ENCODE data around the gene ONECUT1.

The ONECUT1 gene

DNA sequence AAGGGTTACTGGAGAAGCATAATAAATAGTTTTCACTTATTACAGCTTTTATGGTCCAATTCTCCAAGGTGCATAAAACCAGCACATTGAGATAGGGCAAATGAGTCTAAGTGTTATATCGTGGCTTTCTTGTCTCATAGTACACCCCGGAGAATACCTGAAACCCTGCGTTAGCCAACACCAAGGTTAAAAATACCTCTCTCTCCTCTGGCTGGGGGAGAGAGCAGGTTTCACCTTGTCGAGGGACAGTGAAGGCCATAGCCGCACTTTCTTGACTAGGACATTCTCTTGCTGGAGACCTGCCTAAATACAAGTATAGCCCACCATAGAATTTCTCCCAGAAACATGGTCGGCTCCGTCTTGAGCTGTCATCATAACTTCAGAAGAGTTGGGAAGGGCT is 59.5 kb downstream of the ONECUT1 start:
- DNase-seq = no peak

DNA sequence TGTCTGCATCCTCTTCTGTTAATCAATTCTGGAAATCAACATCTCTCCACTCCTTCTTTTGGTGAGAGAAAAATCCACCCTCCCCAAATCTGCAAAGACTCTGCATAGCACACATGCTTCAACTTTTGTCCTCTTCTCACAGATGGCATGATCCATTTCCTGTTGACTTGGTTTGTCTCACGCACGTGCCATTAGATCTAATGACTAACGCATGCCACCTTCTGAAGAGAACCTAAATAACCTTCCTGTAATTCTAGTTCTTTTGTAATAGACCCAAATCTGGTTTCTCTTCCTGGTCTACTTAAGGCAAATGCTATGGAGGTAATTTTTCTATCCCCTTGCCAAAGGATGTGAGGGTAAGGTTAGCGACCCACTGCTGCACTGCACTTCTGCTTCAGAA is 60.0 kb downstream of the ONECUT1 start:
- DNase-seq = peak; percentile 29

DNA sequence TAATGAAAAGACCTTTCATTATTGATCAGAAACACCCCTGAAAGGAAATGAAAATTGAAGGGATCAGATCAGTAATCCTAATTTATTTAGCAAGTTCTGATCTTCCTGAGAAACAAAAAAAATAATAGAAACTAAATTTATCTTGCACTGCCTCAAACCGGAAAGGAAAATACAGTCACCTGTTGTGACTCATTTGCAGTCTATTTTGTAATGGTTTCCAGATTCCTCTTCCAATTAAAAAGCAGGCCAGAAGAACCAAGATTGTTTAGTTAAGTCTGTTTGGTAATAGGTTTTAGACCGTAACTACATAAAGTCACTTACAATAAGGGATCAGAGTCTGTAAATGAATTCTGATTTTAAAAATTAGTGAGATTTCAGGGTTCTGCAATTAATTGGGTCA is 61.2 kb downstream of the ONECUT1 start:
- no peak for DNase-seq

DNA sequence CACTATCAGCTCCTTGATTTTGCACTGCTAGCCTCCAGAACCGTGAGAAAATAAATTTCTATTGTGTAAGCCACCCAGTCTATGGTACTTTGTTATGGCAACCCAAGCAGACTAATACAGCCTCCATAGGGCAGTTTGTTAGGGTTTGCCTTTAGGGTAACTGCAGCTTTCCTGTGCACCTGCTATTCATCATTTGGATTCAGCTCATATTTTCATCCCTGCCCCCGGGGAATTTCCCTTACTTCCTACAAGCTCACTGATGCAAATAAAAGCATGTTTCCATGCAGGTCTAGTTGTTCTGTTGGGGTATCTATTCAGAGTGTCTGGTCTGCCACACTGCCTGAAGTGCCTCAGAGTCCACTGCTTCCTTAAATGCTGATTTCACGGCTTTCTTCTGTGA is 62.3 kb downstream of the ONECUT1 start:
- no peak for DNase-seq

DNA sequence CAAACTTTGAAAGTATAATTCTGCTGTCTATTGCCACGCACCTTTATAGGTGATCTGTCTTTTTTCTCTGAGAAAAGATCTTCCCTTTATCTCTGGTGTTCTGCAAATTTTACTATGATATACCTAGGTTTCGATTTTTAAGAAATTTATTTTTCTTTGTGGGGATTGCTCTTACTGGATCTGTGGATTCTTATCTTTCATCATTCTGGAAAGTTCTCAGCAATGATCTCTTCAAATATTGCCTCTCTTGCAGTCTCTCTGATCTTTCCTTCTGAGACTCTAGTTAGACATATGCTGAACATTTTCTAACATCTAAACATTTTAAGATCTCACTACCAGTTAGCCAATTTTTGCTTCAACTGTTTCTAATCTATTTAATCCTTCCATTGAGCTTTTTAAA is 63.9 kb downstream of the ONECUT1 start:
- no peak for DNase-seq

DNA sequence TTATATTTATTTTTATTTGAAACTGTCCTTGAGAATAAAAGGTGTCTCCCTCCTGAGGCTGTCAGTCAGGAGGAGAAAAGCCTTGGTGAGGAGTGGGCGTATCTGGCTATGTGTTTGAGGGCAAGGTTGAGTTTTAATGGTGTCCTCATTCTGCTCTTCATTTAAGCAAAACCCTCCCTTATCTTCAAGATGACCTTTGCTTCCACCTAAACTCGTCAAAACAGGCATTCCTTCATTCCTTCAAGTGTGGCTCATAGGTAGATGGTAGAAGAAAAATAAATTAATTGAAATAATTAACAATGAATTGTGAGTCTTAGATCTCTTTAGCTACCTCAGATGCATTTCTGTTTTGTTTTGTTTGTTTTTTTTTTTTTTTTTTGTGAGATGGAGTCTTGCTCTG is 71.6 kb downstream of the ONECUT1 start:
- DNase-seq = no peak

DNA sequence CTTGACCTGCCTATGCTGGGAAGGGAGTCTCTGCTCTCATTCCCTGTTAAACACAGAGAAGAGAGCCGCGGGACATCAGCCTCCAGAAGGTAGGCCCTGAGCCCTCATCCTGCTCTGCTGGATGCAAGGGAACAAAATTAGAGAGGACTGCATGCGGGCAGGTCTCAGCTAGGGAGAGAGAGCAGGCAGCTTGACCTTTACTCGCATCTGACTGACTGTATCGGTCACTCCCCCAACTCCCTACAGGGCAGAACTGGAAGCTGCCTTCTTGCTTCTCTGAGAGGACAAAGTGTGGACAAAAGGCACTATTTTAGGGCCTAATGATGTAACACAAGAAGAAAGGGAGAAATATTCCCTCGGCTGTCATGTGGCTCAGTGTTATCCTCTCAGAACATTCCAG is 72.2 kb downstream of the ONECUT1 start:
- no peak for DNase-seq

DNA sequence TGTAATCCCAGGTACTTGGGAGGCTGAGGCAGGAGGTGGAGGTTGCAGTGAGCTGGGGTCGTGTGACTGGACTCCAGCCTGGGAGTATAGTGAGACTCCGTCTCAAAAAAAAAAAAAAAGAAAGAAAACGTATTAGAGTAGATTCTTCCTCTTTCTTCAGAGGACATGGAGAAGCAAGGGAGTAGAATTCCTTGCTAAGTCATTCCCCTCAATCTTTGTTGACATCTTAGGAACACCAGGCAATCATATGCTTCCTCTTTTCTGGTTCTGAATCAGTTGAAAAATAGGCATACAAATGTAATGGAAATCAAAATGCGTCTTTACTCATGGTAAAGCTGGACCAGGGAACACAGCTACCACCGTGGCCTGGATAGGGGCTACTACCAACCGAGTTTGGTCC is 72.7 kb downstream of the ONECUT1 start:
- DNase-seq = no peak

DNA sequence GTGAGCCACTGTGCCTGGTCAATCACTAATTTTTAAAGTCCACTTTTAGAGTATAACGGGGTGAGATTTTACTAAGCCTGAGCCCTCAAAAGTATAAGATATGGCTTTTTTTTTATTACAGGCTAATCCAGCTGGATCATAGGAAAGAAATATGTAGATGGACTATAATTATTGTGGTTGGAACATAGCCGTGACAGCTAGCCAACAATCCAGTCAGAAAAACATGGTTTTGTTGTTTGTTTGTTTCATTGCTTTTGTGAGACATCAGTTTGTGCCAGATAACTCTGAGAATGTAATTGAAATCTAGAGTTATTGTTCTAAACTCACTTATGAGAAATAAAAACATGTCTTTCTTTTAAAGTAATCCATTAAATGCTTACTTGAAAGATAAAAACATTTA is 73.6 kb downstream of the ONECUT1 start:
- no peak for DNase-seq

DNA sequence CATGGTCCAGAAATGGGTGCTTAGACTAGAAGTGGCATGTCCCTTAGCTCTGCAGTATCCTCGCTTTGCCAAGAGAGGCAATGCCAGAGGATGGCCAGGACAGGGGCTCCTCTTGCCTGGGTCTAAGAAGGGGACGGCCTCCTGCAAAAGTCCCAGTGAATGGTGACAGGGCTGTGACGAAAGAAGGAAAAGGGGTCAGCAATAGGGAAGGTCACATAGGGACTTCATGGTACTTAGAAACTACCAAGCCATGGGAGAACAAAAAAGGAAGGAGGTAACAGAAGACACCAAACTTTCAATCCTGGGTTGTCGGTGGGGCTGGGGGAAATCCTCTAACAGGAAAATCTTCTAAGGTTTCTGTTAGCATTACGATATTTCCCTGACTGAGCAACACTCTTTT is 74.7 kb downstream of the ONECUT1 start:
- DNase-seq = no peak

DNA sequence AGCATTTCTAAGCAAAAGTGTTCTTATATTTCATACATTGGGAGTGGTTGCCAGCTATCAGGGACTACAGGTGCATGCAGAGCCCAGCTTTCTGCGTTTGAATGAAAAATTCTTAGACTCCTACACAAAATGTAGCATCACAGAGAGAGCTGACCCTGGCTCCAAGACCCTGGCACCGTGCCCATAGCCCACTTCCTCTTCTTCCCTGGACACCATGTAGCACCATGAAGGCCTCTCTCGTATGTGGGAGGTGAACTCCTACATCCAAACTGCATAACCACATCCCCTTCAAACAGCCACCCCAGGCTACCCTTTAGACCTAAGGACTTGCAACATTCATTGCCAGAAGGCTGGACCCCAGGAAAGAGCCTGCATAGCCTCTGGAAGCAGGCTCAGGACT is 75.2 kb downstream of the ONECUT1 start:
- no peak for DNase-seq

DNA sequence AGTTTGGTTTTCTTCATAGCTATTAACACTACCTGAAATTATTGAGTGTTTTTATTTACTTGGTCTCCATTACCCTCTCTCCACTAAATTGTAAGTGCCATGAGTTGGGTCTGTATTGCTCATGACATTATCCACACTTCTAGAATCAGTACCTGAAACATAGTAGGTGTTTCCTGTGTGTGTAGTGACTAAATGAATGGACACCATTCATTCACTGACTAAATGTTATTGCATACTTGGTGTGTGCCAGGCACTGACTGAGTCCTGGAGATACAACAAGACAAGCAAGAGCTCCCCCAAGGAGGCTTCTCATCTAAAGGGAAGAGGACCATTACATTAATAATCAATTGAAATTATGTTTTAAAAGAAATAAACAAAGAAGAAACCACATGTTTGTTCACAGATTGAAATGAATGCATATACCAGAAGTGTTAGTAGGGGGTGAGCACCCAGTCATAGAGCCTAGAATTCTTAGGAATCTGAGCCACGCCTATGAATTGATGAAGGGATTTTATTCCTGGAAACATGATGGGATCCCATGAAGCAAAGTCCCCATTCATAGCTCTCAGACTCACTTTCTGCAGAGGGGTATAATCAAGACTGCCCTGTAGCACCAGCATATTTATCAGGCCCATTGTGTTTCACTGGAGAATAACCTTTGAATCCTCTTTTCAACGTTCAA is 79.3 kb downstream of the ONECUT1 start:
- no peak for DNase-seq

DNA sequence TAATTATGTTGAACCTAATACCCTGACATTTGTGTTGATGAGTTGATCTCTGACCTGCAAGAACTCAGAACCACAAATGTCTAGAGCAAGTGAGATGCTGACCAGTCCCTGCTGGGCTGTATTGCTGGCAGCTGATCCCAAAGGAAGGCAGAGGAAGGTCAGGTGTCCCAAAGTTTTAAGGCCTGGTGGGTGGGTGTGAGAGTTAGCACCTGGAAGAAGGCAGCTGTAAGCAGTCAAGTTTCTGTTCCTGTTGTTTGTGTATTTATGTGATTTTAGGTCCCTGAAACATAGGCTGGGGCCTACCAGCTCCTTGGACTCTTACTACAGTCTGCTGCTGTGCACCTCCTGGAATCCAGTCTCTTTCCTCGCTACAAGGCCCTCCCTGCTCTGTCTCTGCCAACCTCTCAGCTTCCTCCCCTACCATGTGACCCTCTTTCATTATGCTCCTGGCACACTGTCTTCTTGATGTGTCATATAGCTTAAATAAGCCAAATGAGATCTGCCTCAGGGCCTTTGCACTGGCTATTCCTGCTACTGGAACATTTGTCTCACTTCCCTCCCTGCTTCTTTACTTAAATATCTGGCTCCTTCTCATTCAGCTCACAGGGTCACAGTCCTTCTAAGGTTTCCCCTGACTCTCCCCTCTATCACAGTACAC is 80.0 kb downstream of the ONECUT1 start:
- DNase-seq = peak; percentile 16

DNA sequence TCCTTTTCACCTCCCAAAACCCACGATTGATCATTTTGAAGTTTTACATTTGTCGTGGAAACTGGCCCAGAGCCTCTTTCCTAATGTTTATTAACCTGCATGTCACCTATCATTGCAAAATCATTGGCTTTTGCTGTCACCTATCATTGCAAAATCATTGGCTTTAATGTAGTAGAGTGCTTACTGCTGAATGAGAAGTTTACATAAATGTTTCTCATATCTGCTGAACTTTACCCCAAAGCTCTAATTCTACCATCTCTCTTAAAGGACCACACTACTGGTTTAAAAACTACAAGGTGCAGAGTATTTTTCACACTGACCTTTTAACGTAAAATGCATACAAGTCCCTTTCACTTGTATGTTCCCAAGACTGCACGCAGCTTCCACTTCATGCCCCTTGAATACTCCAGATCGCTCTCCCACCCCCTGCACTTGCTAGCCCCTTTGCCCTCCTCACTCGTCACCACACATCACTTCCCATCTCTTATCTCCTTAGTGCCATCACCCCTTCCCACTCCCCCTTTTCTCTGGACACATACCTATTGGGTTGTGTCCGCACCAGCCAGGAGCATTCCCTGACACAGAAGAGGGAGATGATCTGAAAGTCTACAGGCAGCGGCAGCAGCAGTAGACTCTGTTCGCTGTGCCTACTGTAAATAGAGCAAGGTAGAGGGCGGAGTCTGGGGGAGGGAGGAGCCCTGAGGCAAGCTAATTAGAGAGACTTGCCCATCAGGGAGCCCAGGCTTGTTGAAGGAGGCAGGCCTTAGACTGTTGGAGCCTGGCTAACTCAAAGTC is 80.8 kb downstream of the ONECUT1 start:
- no peak for DNase-seq

Data from activated CD4-positive, alpha-beta T cell treated with anti-CD3 and anti-CD28 coated beads for 48 hours (primary cell).